ENCODE results near the gene NTF3. TPM values are rescaled to one million over a fixed set of nuclear protein-coding genes. Genes with fewer than 3 reads are reported as not detected.

Gene NTF3
- total RNA-seq, 6 experiments from 2014 or later, result 1.1 to 4.0 (median 2.6) TPM

- H3K9me3 ChIP-seq, result no peaks in the 10 kb centered on the region
- 91% methylated on average over 16 of the region's 20 CpGs for WGBS (ENCODE audit: insufficient coverage, low coverage, low lambda C conversion rate, missing lambda C conversion rate)
- no peak overlapping the region for H3K27ac ChIP-seq
- no peaks in the 10 kb centered on the region for H3K4me1 ChIP-seq
- DNase-seq (no peak), ATAC-seq (no peak)
- no peak overlapping the region for H3K4me3 ChIP-seq
- TF ChIP-seq POLR2A (IDR thresholded peaks at IDR 0.05), result no peak
- TF ChIP-seq, protein P1, sequence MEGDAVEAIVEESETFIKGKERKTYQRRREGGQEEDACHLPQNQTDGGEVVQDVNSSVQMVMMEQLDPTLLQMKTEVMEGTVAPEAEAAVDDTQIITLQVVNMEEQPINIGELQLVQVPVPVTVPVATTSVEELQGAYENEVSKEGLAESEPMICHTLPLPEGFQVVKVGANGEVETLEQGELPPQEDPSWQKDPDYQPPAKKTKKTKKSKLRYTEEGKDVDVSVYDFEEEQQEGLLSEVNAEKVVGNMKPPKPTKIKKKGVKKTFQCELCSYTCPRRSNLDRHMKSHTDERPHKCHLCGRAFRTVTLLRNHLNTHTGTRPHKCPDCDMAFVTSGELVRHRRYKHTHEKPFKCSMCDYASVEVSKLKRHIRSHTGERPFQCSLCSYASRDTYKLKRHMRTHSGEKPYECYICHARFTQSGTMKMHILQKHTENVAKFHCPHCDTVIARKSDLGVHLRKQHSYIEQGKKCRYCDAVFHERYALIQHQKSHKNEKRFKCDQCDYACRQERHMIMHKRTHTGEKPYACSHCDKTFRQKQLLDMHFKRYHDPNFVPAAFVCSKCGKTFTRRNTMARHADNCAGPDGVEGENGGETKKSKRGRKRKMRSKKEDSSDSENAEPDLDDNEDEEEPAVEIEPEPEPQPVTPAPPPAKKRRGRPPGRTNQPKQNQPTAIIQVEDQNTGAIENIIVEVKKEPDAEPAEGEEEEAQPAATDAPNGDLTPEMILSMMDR (IDR thresholded peaks at IDR 0.05), result no peak
- H3K27me3 ChIP-seq, result no peaks in the 10 kb centered on the region
- intact Hi-C loops (cut with DNase I), result no loop called here
- no peaks in the 10 kb centered on the region for H3K36me3 ChIP-seq
Observed at GRCh38 chr12:5521456-5522325, 89.8 kb downstream of the NTF3 start.

DNA sequence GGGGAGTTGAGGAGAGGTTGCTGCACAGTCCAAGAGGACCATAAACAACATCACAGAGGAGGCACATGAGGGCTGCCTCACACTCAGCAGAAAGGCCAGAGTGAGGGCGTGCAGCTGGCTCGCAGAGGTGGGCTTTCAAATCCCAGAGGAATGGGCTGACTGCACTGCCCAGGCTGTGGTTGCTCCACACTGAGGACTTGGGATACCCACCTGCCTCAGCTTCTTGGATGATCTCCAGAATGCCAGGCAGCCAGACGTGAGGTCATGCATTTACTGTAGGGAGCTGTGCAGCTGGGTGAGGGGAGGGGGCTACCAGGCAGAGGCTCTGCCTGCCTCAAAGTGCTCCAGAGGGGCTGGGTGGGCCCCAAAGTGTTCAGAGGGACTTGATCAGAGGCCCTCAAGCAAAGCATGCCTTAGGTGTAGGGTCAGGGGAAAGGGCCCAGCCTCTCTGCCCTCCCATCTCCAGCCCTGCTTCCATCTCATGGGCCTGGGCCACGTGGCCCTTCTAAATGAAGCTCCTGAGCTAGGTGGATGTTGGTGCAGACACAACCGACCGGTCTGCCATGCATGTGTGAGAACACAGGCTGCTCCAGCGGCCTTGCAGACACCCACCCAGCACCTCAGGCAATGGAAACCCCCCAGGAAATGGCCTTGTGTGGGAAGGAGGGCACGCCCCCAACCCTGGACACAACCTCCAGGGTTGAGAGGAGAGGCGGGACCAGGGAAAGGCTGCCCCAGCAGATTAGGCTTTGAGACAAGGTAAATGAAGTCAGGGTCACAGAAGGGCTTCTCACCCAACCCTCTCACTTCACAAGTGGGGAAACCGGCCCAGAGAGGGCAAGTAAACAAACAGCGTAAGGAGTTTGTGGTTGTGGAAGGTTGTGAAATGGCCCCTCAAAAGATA, 90.8 kb downstream of the NTF3 start:
- 76% methylated on average over 5 of the region's 11 CpGs for WGBS (ENCODE audit: insufficient coverage, low coverage, low lambda C conversion rate, missing lambda C conversion rate)
- no peak overlapping the region for H3K4me3 ChIP-seq
- H3K27me3 ChIP-seq, result no peaks in the 10 kb centered on the region
- intact Hi-C loops (cut with DNase I), result no loop called here
- DNase-seq (no peak), ATAC-seq (no peak)
- H3K27ac ChIP-seq, result no peak overlapping the region
- TF ChIP-seq, protein P1 (IDR thresholded peaks at IDR 0.05), result no peak
- TF ChIP-seq POLR2A (IDR thresholded peaks at IDR 0.05), result no peak
- H3K4me1 ChIP-seq, result no peaks in the 10 kb centered on the region
- H3K36me3 ChIP-seq, result no peaks in the 10 kb centered on the region
- H3K9me3 ChIP-seq, result no peaks in the 10 kb centered on the region

DNA sequence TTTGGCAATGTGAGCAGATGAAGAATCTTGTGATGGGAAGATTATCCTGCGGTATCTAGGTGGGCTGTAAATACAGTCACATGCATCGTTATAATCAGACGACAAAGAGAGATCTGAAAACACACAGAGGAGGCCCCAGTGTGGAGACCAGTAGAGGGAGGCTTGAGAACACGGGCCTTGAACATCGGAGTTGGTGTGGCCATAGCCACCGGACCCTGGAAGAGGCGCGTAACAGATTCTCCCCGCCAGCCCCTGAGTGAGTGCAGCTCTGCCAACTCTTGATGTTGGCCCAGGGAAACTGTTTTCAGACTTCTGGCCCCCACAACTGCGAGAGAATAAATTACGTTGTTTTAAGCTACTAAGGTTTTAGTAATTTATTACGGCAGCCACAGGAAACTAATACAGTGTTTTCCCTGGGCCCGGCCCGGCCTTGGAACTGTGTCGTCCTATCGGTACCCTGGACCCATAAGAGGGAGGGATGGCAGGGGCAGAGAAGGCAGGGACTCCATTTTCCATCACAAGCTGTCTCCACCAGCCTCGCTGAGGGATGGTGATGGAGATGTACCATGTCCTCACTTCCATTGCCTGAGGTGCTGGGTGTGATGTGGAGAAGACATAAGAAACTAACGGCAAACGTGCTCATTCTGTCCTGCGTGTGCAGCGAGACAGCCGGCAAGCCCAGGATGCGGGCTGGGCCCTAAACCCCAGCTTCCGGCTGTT, 91.6 kb downstream of the NTF3 start:
- Histone ChIP-seq H3K4me3 (no peak overlapping the region), H3K27me3 (no peaks in the 10 kb centered on the region), H3K36me3 (no peaks in the 10 kb centered on the region), H3K27ac (no peak overlapping the region), H3K9me3 (no peaks in the 10 kb centered on the region), H3K4me1 (no peaks in the 10 kb centered on the region)
- WGBS (ENCODE audit: insufficient coverage, low coverage, low lambda C conversion rate, missing lambda C conversion rate), result 79% methylated on average over 7 of the region's 24 CpGs
- intact Hi-C loops (cut with DNase I), result no loop called here
- TF ChIP-seq, protein P1 (IDR thresholded peaks at IDR 0.05), result no peak
- TF ChIP-seq POLR2A (IDR thresholded peaks at IDR 0.05), result no peak
- ATAC-seq (no peak), DNase-seq (no peak)

- H3K27me3 ChIP-seq, result no peaks in the 10 kb centered on the region
- no peak overlapping the region for H3K4me3 ChIP-seq
- TF ChIP-seq, protein P1 (IDR thresholded peaks at IDR 0.05), result no peak
- TF ChIP-seq POLR2A (IDR thresholded peaks at IDR 0.05), result no peak
- no peaks in the 10 kb centered on the region for H3K9me3 ChIP-seq
- H3K36me3 ChIP-seq, result no peaks in the 10 kb centered on the region
- intact Hi-C loops (cut with DNase I), result no loop called here
- 83% methylated on average over 3 of the region's 12 CpGs for WGBS (ENCODE audit: insufficient coverage, low coverage, low lambda C conversion rate, missing lambda C conversion rate)
- no peak overlapping the region for H3K27ac ChIP-seq
- ATAC-seq (no peak), DNase-seq (no peak)
- H3K4me1 ChIP-seq, result no peaks in the 10 kb centered on the region
Observed at GRCh38 chr12:5524116-5524768, 92.3 kb downstream of the NTF3 start.

Measured in right lobe of liver (tissue), 6 donors.